ENCODE measurements around the gene TRAK2. TPM values are rescaled to one million over a fixed set of nuclear protein-coding genes. Genes with fewer than 3 reads are reported as not detected.
"Not testable (repeated sequence)": the region's sequence is repeated elsewhere in the genome, so short reads cannot be mapped to it uniquely, and the experiment has no call there.

TRAK2 gene
- polyA plus RNA-seq, 1 donor from 2014 or later: 19.6 TPM

- Histone ChIP-seq H3K36me3 (ENCODE audit: insufficient read depth, low read length) (no peaks in the 10 kb centered on the region), H2AFZ (ENCODE audit: low read depth, low read length) (no peak overlapping the region), H3K4me2 (ENCODE audit: low read length) (no peak overlapping the region), H3K27me3 (ENCODE audit: insufficient read depth, low read depth, low read length) (no peaks in the 10 kb centered on the region), H3F3A (ENCODE audit: insufficient read depth, low read length, poor library complexity, severe bottlenecking) (no peaks in the 10 kb centered on the region), H4K20me1 (ENCODE audit: insufficient read depth) (no peaks in the 10 kb centered on the region), H3K9me2 (ENCODE audit: insufficient read depth, low read length) (no peaks in the 10 kb centered on the region), H3K27ac (ENCODE audit: low read length) (no peak overlapping the region), H3K4me3 (ENCODE audit: low read length) (no peak overlapping the region), H3K79me2 (replicated peaks; ENCODE audit: insufficient read depth, low read length) (no peaks in the 10 kb centered on the region), H3K9me3 (ENCODE audit: low read length) (no peaks in the 10 kb centered on the region), H3K9ac (ENCODE audit: low read length) (no peak overlapping the region)
- no peak for TF ChIP-seq EP300 (conservative IDR thresholded peaks at IDR 0.05; ENCODE audit: poor library complexity, severe bottlenecking)
- no peak for TF ChIP-seq POLR2AphosphoS5 (IDR thresholded peaks at IDR 0.05)
- no peak for TF ChIP-seq CTCF (IDR thresholded peaks at IDR 0.05; ENCODE audit: poor library complexity, severe bottlenecking)
- no peak for TF ChIP-seq TAF1 (IDR thresholded peaks at IDR 0.05; ENCODE audit: low read depth)
- TF ChIP-seq EZH2 (IDR thresholded peaks at IDR 0.05; ENCODE audit: borderline replicate concordance, insufficient read depth, low read length, poor library complexity, severe bottlenecking): no peak
- no peak for TF ChIP-seq SMC3 (conservative IDR thresholded peaks at IDR 0.05; ENCODE audit: poor library complexity)
These were observed 9.8 kb downstream of the TRAK2 start for GRCh38 chr2:201441409-201441808.

- Histone ChIP-seq H3K4me3 (ENCODE audit: low read length) (no peak overlapping the region), H3K36me3 (ENCODE audit: insufficient read depth, low read length) (no peaks in the 10 kb centered on the region), H4K20me1 (ENCODE audit: insufficient read depth) (no peaks in the 10 kb centered on the region), H3K9me2 (ENCODE audit: insufficient read depth, low read length) (no peaks in the 10 kb centered on the region), H3K79me2 (replicated peaks; ENCODE audit: insufficient read depth, low read length) (no peaks in the 10 kb centered on the region), H3K27me3 (ENCODE audit: insufficient read depth, low read depth, low read length) (no peaks in the 10 kb centered on the region), H3K9ac (ENCODE audit: low read length) (no peak overlapping the region), H3F3A (ENCODE audit: insufficient read depth, low read length, poor library complexity, severe bottlenecking) (no peaks in the 10 kb centered on the region), H2AFZ (ENCODE audit: low read depth, low read length) (no peak overlapping the region), H3K9me3 (ENCODE audit: low read length) (no peaks in the 10 kb centered on the region), H3K4me2 (ENCODE audit: low read length) (no peak overlapping the region), H3K27ac (ENCODE audit: low read length) (no peak overlapping the region)
- TF ChIP-seq CTCF (IDR thresholded peaks at IDR 0.05; ENCODE audit: poor library complexity, severe bottlenecking): no peak
- no peak for TF ChIP-seq TAF1 (IDR thresholded peaks at IDR 0.05; ENCODE audit: low read depth)
- no peak for TF ChIP-seq EP300 (conservative IDR thresholded peaks at IDR 0.05; ENCODE audit: poor library complexity, severe bottlenecking)
- no peak for TF ChIP-seq RAD21 (conservative IDR thresholded peaks at IDR 0.05)
- no peak for TF ChIP-seq MXI1 (conservative IDR thresholded peaks at IDR 0.05; ENCODE audit: poor library complexity, severe bottlenecking)
- no peak for TF ChIP-seq SMC3 (conservative IDR thresholded peaks at IDR 0.05; ENCODE audit: poor library complexity)
- no peak for TF ChIP-seq EZH2 (IDR thresholded peaks at IDR 0.05; ENCODE audit: borderline replicate concordance, insufficient read depth, low read length, poor library complexity, severe bottlenecking)
- no peak for TF ChIP-seq REST (IDR thresholded peaks at IDR 0.05; ENCODE audit: borderline replicate concordance)
- no peak for TF ChIP-seq POLR2AphosphoS5 (IDR thresholded peaks at IDR 0.05)
These were observed 11.1 kb downstream of the TRAK2 start for GRCh38 chr2:201440182-201440581.

GRCh38 chr2:201439336-201439922 lies 11.8 kb downstream of the TRAK2 start:
- H3K9me3 ChIP-seq (ENCODE audit: low read length); H3F3A ChIP-seq (ENCODE audit: insufficient read depth, low read length, poor library complexity, severe bottlenecking); H2AFZ ChIP-seq (ENCODE audit: low read depth, low read length); H4K20me1 ChIP-seq (ENCODE audit: insufficient read depth); H3K27me3 ChIP-seq (ENCODE audit: insufficient read depth, low read depth, low read length); H3K79me2 ChIP-seq (replicated peaks; ENCODE audit: insufficient read depth, low read length); H3K4me3 ChIP-seq (ENCODE audit: low read length); H3K9me2 ChIP-seq (ENCODE audit: insufficient read depth, low read length); H3K4me2 ChIP-seq (ENCODE audit: low read length); H3K27ac ChIP-seq (ENCODE audit: low read length); H3K36me3 ChIP-seq (ENCODE audit: insufficient read depth, low read length); H3K9ac ChIP-seq (ENCODE audit: low read length): not testable (repeated sequence)
